ENCODE results near the gene MAPK11.

Gene MAPK11

DNA sequence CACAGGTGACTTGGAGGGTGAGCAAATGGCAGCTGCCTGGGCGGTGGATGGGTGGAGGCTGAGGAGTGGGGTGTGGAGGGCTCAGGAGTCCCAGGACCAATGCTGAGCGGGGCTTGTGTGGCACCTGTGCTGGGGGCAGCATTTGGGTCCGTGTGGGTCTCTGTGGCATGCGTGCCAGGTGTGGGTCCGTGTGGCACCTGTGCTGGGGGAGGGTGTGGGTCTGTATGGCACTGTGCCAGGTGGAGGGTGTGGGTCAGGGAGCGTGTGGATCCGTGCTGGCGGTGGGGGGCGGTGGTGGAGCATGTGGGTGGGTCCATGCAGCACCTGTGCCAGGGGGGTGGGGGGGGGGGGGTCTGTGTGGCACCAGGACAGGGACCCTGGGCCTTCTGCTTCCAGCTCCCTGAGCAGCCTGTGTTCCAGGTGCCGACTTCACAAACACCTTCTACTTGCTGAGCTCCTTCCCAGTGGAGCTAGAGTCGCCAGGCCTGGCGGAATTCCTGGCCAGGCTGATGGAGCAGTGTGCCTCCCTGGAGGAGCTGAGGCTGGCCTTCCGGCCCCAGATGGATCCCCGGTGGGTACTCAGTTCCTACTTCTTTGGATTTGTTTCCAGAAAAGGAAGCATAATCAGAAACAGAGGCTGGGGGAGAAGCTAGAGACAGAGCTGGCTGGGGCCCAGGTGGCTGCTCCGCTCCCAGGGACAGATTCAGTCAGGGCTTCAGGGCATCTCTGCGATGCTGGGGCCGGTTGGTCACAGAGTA, 54.7 kb downstream of the MAPK11 start:
- in situ Hi-C loops (cut with MboI; ENCODE audit: low sequenced_read_pairs) = no loop called here
